Nephron progenitor cell (in vitro differentiated cells): ENCODE measurements around the gene PRRT1B.
"Not testable (repeated sequence)": the region's sequence is repeated elsewhere in the genome, so short reads cannot be mapped to it uniquely, and the experiment has no call there.

Source experiments
- DNase-seq: peaks from one replicate; pipeline ENCODE4 v3.0.0; 2021
- H3K27ac Mint-ChIP-seq: 2 replicates; pipeline ENCODE4 v1.8.0; 2021; ENCODE audit warnings: mild to moderate bottlenecking, moderate library complexity, mixed read lengths
- H3K27me3 Mint-ChIP-seq: 2 replicates; pipeline ENCODE4 v1.8.0; 2021; ENCODE audit warnings: mild to moderate bottlenecking, low read depth, mixed read lengths; ENCODE audit not compliant: poor library complexity
- H3K36me3 Mint-ChIP-seq: 2 replicates; pipeline ENCODE4 v1.8.0; 2021; ENCODE audit warnings: low read depth, mixed read lengths
- H3K4me1 Mint-ChIP-seq: 2 replicates; pipeline ENCODE4 v1.8.0; 2021; ENCODE audit warnings: mixed read lengths
- H3K4me3 Mint-ChIP-seq: 2 replicates; pipeline ENCODE4 v1.8.0; 2021; ENCODE audit warnings: mild to moderate bottlenecking, moderate library complexity, mixed read lengths
- H3K9me3 Mint-ChIP-seq: 2 replicates; pipeline ENCODE4 v1.8.0; 2021; ENCODE audit warnings: mild to moderate bottlenecking, moderate library complexity, mixed read lengths
- TF ChIP-seq, protein P1 (sequence below): fragments of 200-600 bp; sonication (generic); IDR thresholded peaks from 2 replicates; pipeline ENCODE4 v1.5.0; 2021; ENCODE audit warnings: antibody characterized with exemption

PRRT1B gene

DNA sequence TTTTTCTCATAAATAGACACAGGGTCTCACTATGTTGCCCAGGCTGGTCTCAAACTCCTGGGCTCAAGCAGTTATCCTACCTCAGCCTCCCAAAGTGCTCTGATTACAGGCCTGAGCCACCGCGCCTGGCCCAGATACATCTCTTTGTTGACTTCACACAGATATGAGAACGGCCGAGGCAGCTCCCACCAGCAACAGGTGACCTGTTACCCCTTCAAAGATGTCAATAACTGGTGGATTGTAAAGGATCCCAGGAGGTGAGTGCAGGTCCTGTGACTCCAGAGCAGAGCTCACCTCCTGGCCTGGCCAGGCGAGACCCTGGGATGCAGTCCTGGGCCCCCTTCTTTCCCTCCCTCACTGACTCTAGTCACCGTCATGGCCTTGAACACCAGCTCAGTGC, 33.4 kb upstream of the PRRT1B start:
- TF ChIP-seq, protein P1, sequence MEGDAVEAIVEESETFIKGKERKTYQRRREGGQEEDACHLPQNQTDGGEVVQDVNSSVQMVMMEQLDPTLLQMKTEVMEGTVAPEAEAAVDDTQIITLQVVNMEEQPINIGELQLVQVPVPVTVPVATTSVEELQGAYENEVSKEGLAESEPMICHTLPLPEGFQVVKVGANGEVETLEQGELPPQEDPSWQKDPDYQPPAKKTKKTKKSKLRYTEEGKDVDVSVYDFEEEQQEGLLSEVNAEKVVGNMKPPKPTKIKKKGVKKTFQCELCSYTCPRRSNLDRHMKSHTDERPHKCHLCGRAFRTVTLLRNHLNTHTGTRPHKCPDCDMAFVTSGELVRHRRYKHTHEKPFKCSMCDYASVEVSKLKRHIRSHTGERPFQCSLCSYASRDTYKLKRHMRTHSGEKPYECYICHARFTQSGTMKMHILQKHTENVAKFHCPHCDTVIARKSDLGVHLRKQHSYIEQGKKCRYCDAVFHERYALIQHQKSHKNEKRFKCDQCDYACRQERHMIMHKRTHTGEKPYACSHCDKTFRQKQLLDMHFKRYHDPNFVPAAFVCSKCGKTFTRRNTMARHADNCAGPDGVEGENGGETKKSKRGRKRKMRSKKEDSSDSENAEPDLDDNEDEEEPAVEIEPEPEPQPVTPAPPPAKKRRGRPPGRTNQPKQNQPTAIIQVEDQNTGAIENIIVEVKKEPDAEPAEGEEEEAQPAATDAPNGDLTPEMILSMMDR: no peak
- no peaks in the 10 kb centered on the region for H3K4me1 Mint-ChIP-seq
- no peak for DNase-seq
- H3K27ac Mint-ChIP-seq: no peak overlapping the region
- no peaks in the 10 kb centered on the region for H3K9me3 Mint-ChIP-seq
- peaks cover 5% of the 10 kb centered on the region for H3K27me3 Mint-ChIP-seq
- H3K36me3 Mint-ChIP-seq: peaks cover 50% of the 10 kb centered on the region
- no peak overlapping the region for H3K4me3 Mint-ChIP-seq

DNA sequence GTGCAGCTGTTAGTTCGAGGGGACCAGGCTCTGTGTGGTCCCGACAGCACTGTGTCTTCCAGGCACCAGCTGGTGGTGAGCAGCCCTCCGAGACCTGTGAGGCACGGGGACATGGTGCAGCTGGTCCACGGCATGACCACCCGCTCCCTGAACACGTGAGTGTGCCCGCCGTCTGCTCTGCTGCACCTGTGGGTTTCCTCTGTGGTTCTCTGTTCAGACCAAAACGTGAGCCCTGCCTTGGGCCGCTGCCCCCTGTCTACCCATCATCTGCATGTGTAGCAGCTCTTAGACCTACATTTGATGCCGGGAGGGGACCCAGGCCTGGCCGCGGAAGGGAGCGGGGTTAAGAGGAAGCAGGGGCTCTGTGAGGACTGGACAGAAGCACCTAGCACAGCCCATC, 32.1 kb upstream of the PRRT1B start:
- no peak overlapping the region for H3K4me3 Mint-ChIP-seq
- peaks cover 5% of the 10 kb centered on the region for H3K27me3 Mint-ChIP-seq
- no peak overlapping the region for H3K27ac Mint-ChIP-seq
- H3K36me3 Mint-ChIP-seq: peaks cover 53% of the 10 kb centered on the region
- no peak for DNase-seq
- TF ChIP-seq, protein P1: no peak
- H3K4me1 Mint-ChIP-seq: no peaks in the 10 kb centered on the region
- no peaks in the 10 kb centered on the region for H3K9me3 Mint-ChIP-seq

DNA sequence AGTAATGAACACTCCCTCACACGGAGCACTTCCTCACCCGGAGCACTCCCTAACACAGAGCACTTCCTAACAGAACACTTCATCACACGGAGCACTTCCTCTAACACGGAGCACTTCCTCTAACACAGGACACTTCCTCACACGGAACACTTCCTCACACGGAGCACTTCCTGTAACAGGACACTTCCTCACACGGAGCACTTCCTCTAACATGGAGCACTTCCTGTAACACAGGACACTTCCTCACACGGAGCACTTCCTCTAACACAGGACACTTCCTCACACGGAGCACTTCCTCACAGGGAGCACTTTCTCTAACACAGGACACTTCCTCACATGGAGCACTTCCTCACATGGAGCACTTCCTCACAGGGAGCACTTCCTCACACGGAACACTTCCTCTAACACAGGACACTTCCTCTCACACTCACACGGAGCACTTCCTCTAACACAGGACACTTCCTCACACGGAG, 29.7 kb upstream of the PRRT1B start:
- not testable (repeated sequence) for DNase-seq, H3K27ac Mint-ChIP-seq, H3K4me1 Mint-ChIP-seq, H3K27me3 Mint-ChIP-seq, H3K9me3 Mint-ChIP-seq, H3K4me3 Mint-ChIP-seq
- peaks cover 51% of the 10 kb centered on the region for H3K36me3 Mint-ChIP-seq

DNA sequence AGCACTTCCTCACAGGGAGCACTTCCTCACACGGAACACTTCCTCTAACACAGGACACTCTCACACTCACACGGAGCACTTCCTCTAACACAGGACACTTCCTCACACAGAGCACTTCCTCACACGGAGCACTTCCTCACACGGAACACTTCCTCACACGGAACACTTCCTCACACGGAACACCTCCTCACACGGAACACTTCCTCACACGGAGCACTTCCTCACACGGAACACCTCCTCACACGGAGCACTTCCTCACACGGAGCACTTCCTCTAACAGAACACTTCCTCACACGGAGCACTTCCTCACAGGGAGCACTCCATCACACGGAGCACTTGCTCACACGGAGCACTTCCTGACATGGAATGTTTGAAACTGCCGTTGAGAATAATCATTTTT, 29.2 kb upstream of the PRRT1B start:
- no peak overlapping the region for H3K27ac Mint-ChIP-seq
- TF ChIP-seq, protein P1: no peak
- peaks cover 5% of the 10 kb centered on the region for H3K27me3 Mint-ChIP-seq
- no peak overlapping the region for H3K4me3 Mint-ChIP-seq
- H3K9me3 Mint-ChIP-seq: no peaks in the 10 kb centered on the region
- no peaks in the 10 kb centered on the region for H3K4me1 Mint-ChIP-seq
- peaks cover 49% of the 10 kb centered on the region for H3K36me3 Mint-ChIP-seq
- DNase-seq: no peak

DNA sequence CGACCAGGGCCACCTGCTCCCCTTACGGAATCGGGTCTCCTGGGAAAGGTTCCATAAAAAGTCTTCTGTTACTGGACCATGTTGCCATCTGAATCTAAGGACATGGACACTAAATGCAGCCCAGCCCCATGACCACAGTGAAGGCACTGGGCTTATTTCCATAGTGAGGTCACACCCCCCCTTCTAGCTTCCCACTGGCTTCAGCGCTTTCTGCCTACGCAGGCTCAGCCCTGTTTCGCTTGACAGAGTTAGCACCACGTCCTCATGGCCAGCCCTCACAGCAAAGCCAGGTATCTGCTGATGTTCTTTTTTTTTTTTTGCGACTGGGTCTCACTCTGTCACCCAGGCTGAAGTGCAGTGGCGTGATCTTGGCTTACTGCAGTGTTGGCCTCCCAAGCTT, 28.4 kb upstream of the PRRT1B start:
- Mint-ChIP-seq H3K27me3 (peaks cover 5% of the 10 kb centered on the region), H3K4me1 (no peaks in the 10 kb centered on the region), H3K4me3 (no peak overlapping the region), H3K27ac (no peak overlapping the region), H3K36me3 (peaks cover 47% of the 10 kb centered on the region), H3K9me3 (no peaks in the 10 kb centered on the region)
- TF ChIP-seq, protein P1: no peak
- DNase-seq: no peak

DNA sequence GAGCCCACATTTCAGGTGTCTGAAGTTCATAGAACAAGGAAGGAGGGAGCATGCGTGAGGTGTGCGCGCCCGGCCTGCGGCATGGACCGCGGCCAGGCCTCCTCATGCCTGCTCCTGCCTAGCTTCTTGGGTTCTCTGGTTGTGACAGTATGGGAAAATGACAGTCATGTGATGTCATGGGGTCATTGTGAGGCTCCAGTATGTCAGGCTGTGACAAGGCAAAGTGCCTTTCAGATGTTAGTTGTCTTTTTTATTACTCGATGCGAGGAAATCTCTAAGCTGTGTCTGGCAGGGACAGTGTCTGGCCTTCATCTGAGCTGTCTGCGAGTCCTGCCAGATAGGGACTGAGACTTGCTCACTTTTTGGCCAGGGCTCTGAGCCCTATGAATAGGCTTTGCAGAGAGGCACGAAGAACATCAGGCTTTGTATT, 27.5 kb upstream of the PRRT1B start:
- no peaks in the 10 kb centered on the region for H3K9me3 Mint-ChIP-seq
- peaks cover 5% of the 10 kb centered on the region for H3K27me3 Mint-ChIP-seq
- no peak for DNase-seq
- H3K27ac Mint-ChIP-seq: no peak overlapping the region
- no peaks in the 10 kb centered on the region for H3K4me1 Mint-ChIP-seq
- no peak overlapping the region for H3K4me3 Mint-ChIP-seq
- TF ChIP-seq, protein P1: no peak
- peaks cover 38% of the 10 kb centered on the region for H3K36me3 Mint-ChIP-seq
